Measurements from ENCODE around the gene AGBL4.

Gene AGBL4

GRCh38 chr1:49424782-49425181, 599.0 kb downstream of the AGBL4 start:
- CTCF ChIA-PET = no interaction called here
- POLR2A ChIA-PET = no interaction called here
- TF ChIP-seq CTCF (IDR thresholded peaks at IDR 0.05; ENCODE audit: control extremely low read depth, extremely low read depth, low read depth, missing control alignments) = no peak
- no peak for DNase-seq (ENCODE audit: extremely low spot score)

GRCh38 chr1:49416758-49417157, 607.0 kb downstream of the AGBL4 start:
- no peak for DNase-seq (ENCODE audit: extremely low spot score)
- no peak for TF ChIP-seq CTCF (IDR thresholded peaks at IDR 0.05; ENCODE audit: control extremely low read depth, extremely low read depth, low read depth, missing control alignments)
- CTCF ChIA-PET = interaction anchor here (2.2 kb wide), 1 partner anchor 27 kb away, joined by 5 read pairs; no protein-coding TSS in a partner anchor
- POLR2A ChIA-PET = no interaction called here

GRCh38 chr1:49408346-49408745, 615.4 kb downstream of the AGBL4 start:
- ChIA-PET POLR2A (no interaction called here), CTCF (no interaction called here)
- TF ChIP-seq CTCF (IDR thresholded peaks at IDR 0.05; ENCODE audit: control extremely low read depth, extremely low read depth, low read depth, missing control alignments) = no peak
- no peak for DNase-seq (ENCODE audit: extremely low spot score)

GRCh38 chr1:49397086-49397485, 626.7 kb downstream of the AGBL4 start:
- ChIA-PET CTCF (no interaction called here), POLR2A (no interaction called here)
- no peak for DNase-seq (ENCODE audit: extremely low spot score)
- TF ChIP-seq CTCF (IDR thresholded peaks at IDR 0.05; ENCODE audit: control extremely low read depth, extremely low read depth, low read depth, missing control alignments) = no peak

GRCh38 chr1:49394200-49394599, 629.6 kb downstream of the AGBL4 start:
- POLR2A ChIA-PET = no interaction called here
- CTCF ChIA-PET = no interaction called here
- no peak for TF ChIP-seq CTCF (IDR thresholded peaks at IDR 0.05; ENCODE audit: control extremely low read depth, extremely low read depth, low read depth, missing control alignments)
- DNase-seq (ENCODE audit: extremely low spot score) = no peak

GRCh38 chr1:49389699-49390098, 634.1 kb downstream of the AGBL4 start:
- no peak for DNase-seq (ENCODE audit: extremely low spot score)
- POLR2A ChIA-PET = no interaction called here
- CTCF ChIA-PET = interaction anchor here (2.1 kb wide), 1 partner anchor 27 kb away, joined by 5 read pairs; no protein-coding TSS in a partner anchor
- TF ChIP-seq CTCF (IDR thresholded peaks at IDR 0.05; ENCODE audit: control extremely low read depth, extremely low read depth, low read depth, missing control alignments) = no peak

- no peak for DNase-seq (ENCODE audit: extremely low spot score)
- TF ChIP-seq CTCF (IDR thresholded peaks at IDR 0.05; ENCODE audit: control extremely low read depth, extremely low read depth, low read depth, missing control alignments) = no peak
- ChIA-PET POLR2A (no interaction called here), CTCF (no interaction called here)
Measured at GRCh38 chr1:49364676-49365075, 659.1 kb downstream of the AGBL4 start.

Measured in GM10248 (cell line).